ENCODE data around the gene ISG15. TPM values are rescaled to one million over a fixed set of nuclear protein-coding genes. Genes with fewer than 3 reads are reported as not detected.

The ISG15 gene
- total and polyA plus RNA-seq, 4 donors, result 12.7 to 234 (median 131) TPM

- Histone ChIP-seq H3K27me3 (ENCODE audit: control insufficient read depth in 3 of 3, insufficient read depth in 3 of 3, low read length in 2 of 3) (peaks cover 5 to 53% (median 16%) of the 10 kb centered on the region in 3 donors), H3K4me1 (ENCODE audit: control insufficient read depth in 5 of 5, insufficient read depth in 5 of 5, low read length in 5 of 5) (peaks cover 0 to 9% (median 3%) of the 10 kb centered on the region in 5 donors), H3K36me3 (ENCODE audit: control insufficient read depth in 4 of 4, insufficient read depth in 4 of 4, low read length in 4 of 4) (peaks cover 0 to 2% (median under 1%) of the 10 kb centered on the region in 4 donors), H3K4me3 (no peak overlapping the region), H3K27ac (ENCODE audit: low read depth in 1 of 2, low read length in 1 of 2) (no peak overlapping the region), H3K9ac (ENCODE audit: insufficient read depth in 1 of 2, low read length in 2 of 2) (no peak overlapping the region), H3K9me3 (ENCODE audit: control insufficient read depth in 4 of 4, insufficient read depth in 3 of 4, low read length in 3 of 4) (no peaks in the 10 kb centered on the region)
- WGBS, 2 donors, result 45% methylated on average over 37 to 38 of the region's 38 CpGs
- no peak for DNase-seq
- ATAC-seq (ENCODE audit: insufficient read depth, low FRiP score), result no peak
- TF ChIP-seq, protein P1, sequence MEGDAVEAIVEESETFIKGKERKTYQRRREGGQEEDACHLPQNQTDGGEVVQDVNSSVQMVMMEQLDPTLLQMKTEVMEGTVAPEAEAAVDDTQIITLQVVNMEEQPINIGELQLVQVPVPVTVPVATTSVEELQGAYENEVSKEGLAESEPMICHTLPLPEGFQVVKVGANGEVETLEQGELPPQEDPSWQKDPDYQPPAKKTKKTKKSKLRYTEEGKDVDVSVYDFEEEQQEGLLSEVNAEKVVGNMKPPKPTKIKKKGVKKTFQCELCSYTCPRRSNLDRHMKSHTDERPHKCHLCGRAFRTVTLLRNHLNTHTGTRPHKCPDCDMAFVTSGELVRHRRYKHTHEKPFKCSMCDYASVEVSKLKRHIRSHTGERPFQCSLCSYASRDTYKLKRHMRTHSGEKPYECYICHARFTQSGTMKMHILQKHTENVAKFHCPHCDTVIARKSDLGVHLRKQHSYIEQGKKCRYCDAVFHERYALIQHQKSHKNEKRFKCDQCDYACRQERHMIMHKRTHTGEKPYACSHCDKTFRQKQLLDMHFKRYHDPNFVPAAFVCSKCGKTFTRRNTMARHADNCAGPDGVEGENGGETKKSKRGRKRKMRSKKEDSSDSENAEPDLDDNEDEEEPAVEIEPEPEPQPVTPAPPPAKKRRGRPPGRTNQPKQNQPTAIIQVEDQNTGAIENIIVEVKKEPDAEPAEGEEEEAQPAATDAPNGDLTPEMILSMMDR (IDR thresholded peaks at IDR 0.05; ENCODE audit: control extremely low read depth, extremely low read depth), result no peak
Measured at GRCh38 chr1:1060281-1061000, 47.1 kb downstream of the ISG15 start.

GRCh38 chr1:1061682-1062345 is 48.5 kb downstream of the ISG15 start:
- no peaks in the 10 kb centered on the region for H3K9me3 ChIP-seq (ENCODE audit: control insufficient read depth in 4 of 4, insufficient read depth in 3 of 4, low read length in 3 of 4)
- TF ChIP-seq, protein P1 (IDR thresholded peaks at IDR 0.05; ENCODE audit: control extremely low read depth, extremely low read depth), result no peak
- ATAC-seq (ENCODE audit: insufficient read depth, low FRiP score) (no peak), DNase-seq (peak in 1 of 3 donors; percentile 36)
- WGBS, 2 donors, result 47% methylated on average over 16 of the region's 18 CpGs
- H3K27me3 ChIP-seq (ENCODE audit: control insufficient read depth in 3 of 3, insufficient read depth in 3 of 3, low read length in 2 of 3), result peaks cover 5 to 59% (median 18%) of the 10 kb centered on the region in 3 donors
- H3K27ac ChIP-seq (ENCODE audit: low read depth in 1 of 2, low read length in 1 of 2), result no peak overlapping the region
- H3K4me1 ChIP-seq (ENCODE audit: control insufficient read depth in 5 of 5, insufficient read depth in 5 of 5, low read length in 5 of 5), result peaks cover 0 to 9% (median 3%) of the 10 kb centered on the region in 5 donors
- no peak overlapping the region for H3K9ac ChIP-seq (ENCODE audit: insufficient read depth in 1 of 2, low read length in 2 of 2)
- no peak overlapping the region for H3K4me3 ChIP-seq
- H3K36me3 ChIP-seq (ENCODE audit: control insufficient read depth in 4 of 4, insufficient read depth in 4 of 4, low read length in 4 of 4), result no peaks in the 10 kb centered on the region

GRCh38 chr1:1062348-1063163 is 49.3 kb downstream of the ISG15 start:
- Histone ChIP-seq H3K27ac (ENCODE audit: low read depth in 1 of 2, low read length in 1 of 2) (no peak overlapping the region), H3K4me3 (no peak overlapping the region), H3K27me3 (ENCODE audit: control insufficient read depth in 3 of 3, insufficient read depth in 3 of 3, low read length in 2 of 3) (peaks cover 5 to 57% (median 19%) of the 10 kb centered on the region in 3 donors), H3K9ac (ENCODE audit: insufficient read depth in 1 of 2, low read length in 2 of 2) (no peak overlapping the region), H3K36me3 (ENCODE audit: control insufficient read depth in 4 of 4, insufficient read depth in 4 of 4, low read length in 4 of 4) (no peaks in the 10 kb centered on the region), H3K9me3 (ENCODE audit: control insufficient read depth in 4 of 4, insufficient read depth in 3 of 4, low read length in 3 of 4) (no peaks in the 10 kb centered on the region), H3K4me1 (ENCODE audit: control insufficient read depth in 5 of 5, insufficient read depth in 5 of 5, low read length in 5 of 5) (peaks cover 0 to 9% (median 3%) of the 10 kb centered on the region in 5 donors)
- TF ChIP-seq, protein P1 (IDR thresholded peaks at IDR 0.05; ENCODE audit: control extremely low read depth, extremely low read depth), result no peak
- DNase-seq, result no peak
- 26 to 27% methylated on average over 28 to 29 of the region's 29 CpGs for WGBS, 2 donors
- no peak for ATAC-seq (ENCODE audit: insufficient read depth, low FRiP score)
